ENCODE measurements around the gene LIPA.
"Not testable (repeated sequence)": the region's sequence is repeated elsewhere in the genome, so short reads cannot be mapped to it uniquely, and the experiment has no call there.

The LIPA gene

DNA sequence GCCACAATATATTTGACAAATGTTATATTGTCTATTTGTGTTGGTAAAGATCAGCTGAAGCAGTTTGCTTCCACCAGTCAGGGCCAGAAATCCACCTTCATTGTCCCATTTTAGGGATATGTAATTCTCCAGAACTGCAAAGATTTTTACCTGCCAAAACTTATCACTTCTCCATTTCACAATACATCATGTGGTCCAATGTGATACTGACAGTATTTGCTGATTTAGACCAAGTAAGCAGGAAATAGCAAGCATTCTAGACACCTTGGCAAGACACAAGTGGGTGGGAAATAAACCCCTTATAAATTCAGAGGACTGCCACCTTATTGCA is 18.5 kb upstream of the LIPA start:
- no peak for DNase-seq (ENCODE audit: low read depth)

DNA sequence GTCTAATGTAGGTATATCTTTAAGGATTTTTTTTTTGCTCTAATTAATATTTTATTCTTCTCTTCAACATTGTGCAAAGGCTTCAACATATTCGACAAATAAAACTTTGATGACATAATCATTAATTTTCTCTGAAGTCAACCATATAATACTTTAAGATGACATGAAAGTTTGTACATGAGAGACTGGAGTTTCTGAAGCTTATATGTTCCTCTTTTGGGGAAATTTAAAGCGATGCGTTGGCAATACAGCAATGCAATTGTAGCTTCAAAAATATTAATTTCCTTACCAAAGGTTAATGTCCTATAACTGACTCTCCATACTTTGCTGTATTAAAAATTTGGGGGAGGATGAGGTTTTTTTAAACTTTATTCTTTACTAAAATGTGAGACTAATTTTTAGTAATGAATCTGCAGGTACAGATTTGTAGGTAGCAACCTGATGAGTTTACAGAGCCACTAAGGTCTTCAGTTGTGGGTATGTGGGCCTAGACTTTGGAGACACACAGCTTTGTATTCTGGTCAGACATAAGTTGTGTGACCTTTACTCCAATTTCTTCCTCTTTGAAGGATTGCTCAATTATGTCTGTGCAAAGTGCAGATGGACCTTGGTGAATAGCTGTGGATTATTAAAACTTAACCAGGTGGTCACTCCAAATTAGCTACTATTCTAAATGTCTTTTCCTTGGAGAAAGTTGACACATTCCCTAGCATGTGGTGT is 18.0 kb upstream of the LIPA start:
- no peak for DNase-seq (ENCODE audit: low read depth)

DNA sequence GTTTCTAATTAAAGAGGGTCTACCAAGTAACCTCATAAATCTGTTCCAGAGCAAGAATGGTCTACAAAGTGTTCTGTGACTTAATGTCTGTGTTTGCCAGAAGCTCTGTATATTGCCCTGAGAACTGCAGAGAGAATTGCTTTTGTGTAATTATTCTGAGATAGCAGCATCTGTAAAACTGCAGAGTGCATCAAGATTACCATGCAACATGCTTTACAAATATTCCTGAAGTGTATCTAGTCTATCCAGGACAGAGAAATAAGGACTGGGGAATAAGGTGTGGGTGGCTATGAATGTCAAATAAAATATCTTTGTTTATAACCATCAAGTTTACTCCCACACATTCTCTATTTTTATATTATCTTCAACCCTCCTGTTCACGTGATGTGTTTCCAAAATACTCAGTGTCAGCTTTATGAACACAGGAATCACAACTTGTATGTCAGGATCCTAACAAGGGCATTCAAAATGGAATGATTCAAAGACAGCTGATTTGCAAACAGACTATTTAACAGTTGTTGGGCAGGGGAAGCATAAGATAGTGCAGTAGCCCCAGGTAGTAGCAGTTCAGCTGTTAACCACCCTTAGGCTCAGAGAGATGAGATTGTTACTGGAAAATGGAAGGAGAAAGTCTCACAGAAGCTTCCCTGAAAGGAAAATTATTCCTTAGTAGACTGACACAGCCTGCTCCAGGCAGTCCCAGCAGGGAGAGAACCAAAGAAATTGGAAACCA is 15.3 kb upstream of the LIPA start:
- DNase-seq (ENCODE audit: low read depth): no peak

DNA sequence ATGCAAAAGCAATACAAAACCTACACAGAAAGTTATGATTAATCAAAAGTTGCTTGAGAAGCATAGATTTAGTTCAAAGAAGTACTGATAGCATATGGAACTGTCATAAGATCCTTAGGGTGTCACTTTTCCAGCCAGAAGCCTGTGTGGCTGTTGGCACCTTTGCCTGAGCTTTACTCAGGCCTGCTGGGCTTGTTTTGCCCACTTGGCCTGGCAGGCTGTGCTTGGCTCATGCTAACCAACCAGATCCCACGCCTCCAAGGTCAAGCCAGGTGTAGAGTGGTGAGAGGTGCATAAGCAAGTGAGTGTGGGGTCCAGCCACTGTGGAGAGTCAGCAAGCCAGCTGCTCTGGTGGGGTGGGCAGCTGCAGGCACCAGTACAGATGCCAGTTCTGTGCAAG is 12.0 kb upstream of the LIPA start:
- DNase-seq (ENCODE audit: low read depth): no peak

DNA sequence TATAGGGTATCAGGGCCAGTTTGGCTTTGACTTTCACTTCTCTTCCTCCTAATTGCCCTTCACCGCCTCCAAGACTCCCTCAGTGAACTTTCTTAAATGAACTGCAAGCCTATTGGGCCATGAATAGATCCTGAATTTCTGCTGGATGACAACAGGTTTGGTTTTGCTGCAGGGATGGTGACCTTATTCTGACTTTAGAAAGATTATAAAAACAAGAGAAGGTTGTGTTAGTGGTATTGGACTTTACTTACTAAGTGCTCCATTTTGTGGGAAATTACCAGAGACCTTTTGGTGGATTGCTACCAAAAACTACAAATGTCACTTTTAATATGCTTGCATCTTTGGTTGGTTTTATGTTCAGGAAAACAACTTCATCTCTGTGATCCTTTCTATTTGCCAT is 11.5 kb upstream of the LIPA start:
- no peak for DNase-seq (ENCODE audit: low read depth)

DNA sequence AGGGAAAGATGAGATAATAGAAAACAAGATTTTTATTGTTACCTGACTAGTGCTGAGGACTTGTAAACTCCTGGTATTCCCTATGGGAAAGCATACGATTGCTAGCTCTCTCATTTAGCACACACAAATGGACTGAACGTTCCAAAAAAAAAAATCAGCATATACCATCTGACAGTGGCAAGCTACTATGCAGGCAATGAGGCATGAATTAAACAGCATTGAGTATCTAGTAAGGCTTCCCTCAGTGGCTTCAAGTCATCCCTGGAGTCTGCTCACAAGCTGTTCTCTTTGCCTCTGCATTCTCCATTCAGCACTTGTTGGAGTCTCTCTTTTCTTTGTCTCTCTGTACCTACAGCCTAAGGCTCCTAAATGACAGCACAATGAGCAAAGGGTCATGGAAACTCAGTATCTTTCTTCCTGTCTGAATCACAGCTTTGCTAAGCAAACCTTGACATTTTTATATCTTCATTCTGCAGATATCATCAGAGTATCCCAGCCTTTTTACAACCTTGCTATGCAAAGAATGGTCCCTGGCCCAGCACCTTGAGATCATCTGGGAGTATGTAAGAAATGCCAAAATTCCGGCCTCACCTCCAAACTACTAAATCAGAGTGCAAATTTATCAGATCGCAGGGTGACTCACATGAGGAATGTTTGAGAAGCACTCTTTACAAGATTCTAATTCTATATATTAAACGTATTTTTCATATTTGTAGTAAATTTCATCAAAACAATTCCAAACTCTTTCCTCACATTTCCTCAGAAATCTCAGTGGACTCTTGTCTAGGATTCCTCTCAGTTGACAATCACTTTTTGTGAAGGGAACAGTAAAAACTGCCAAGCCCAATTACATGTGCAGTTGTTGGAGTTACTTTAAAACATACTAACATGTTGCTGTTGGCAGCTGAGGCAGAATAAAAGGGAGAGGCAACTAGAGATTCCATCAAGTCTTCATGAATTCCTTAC is 10.8 kb upstream of the LIPA start:
- no peak for DNase-seq (ENCODE audit: low read depth)

DNA sequence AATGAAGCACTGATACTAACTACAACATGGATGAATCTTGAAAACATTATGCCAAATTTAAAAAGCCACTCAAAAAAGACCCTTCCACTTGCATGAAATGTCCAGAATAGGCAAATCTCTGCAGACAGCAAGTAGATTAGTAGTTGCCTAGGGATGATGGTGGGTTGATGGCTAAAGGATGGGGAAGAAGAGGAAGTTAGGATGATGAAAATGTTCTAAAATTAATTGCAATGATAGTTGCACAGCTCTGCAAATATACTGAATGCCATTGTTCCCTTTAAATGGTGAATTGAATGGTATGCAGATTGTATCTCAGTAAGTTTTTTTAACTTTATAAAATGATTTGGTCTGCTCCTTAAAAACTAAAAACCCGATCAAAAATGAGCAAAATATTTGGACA is 7.3 kb upstream of the LIPA start:
- no peak for DNase-seq (ENCODE audit: low read depth)

DNA sequence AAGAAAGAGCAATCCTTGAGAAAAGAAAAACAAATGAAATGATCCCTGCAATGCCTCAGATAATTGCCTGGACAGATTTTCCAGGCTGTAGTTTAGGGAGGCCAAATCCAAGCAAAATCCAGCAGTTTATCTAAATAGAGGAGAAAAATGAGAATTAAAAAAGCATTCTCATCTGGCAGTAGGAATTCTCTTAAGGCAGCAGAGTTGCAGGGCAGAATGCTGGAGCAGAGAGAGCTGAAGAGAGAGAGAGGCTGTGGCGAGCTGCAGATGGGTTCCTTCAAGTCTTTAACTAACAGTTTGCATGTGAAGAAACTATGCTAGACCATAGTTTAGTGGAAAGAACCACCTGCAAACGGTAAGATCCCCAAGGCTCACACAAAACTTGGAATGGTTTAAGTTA is 6.0 kb upstream of the LIPA start:
- DNase-seq (ENCODE audit: low read depth): no peak

DNA sequence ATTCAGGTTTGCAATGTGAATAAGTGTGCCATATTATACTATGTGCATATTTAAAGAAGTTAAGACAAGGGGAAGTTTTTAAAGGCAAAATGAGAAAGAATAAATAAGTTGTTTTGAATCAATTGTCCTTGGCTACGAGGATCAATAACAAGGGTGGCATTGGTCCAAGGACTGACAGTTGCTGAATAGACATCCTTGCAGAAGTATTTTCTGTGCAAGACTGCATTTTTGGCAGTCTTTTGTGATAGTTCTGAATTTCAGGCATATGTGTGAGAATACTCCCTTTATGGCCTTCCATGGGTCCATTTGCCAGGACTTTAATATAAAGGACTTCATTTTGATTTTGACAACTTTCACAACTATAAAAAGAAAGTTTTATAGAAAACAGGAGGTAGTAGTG is 5.4 kb upstream of the LIPA start:
- DNase-seq (ENCODE audit: low read depth): no peak

DNA sequence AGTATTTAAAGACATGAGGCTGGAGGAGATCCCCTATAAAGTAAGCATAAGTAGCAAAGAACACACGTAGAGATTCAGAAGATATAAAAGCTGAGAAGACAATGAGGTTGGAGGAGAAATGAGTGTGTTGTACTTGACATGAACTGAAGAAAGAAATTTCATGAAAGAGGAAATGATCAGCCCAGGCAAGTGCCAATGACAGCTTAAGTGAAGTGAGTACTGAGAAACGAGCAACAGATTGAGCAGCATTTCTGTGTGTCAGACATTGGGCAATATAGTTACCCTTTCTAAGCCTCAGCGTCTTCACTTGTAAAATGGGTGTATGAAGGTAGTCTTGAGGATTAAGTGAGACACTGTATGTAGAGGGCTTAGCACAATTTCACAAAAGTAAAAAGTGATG is 4.8 kb upstream of the LIPA start:
- DNase-seq (ENCODE audit: low read depth): no peak

DNA sequence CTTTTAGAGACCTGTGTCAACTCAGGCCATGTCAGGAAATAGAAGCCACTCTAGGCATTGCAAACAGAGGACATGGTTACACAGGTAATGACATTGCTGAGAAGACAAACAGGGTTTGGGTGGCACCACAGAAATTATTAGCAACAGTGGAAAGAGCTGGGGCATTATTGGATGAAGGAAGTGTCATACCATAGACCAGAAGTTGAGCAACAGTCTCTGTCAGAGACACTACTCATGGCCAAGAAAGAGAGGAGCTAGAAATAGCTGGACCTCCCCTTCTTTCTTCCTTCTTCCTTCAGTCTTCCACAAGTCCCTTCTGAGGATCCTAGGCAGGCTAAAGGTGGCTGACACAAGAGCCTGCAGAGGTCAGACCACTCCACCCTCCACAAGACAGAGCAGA is 4.2 kb upstream of the LIPA start:
- no peak for DNase-seq (ENCODE audit: low read depth)

DNA sequence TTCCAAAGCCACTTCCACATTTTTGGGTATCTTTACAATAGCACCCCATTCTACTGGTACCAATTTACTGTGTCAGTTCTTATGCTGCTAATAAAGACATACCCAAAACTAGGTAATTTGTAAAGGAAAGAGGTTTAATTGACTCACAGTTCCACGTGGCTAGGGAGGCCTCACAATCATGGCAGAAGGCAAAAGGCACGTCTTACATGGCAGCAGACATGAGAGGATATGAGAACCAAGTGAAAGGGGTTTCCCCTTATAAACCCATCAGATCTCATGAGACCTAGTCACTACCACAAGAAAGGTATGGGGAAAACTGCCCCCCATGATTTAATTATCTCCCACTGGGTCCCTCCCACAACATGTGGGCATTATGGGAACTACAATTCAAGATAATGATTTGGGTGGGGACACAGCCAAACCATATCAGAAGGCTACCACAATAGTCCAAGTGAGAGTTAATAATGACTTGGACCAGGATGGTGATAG is 3.6 kb upstream of the LIPA start:
- not testable (repeated sequence) for DNase-seq (ENCODE audit: low read depth)

DNA sequence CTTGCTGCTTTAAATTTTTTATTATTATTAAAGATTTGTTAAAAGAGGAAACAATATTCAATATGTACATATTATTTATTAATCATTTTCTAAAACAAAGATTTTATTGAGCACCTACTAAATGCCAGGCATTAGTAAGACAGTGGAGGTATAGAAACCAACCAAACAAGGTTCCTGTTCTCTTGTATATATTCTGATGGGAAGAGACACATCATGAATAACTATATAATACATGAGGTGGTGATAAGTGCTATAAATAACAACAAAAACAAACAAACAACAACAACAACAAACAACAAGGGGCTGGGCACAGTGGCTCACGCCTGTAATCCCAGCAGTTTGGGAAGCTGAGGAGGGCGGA is 630 bp upstream of the LIPA start:
- DNase-seq (ENCODE audit: low read depth): no peak

DNA sequence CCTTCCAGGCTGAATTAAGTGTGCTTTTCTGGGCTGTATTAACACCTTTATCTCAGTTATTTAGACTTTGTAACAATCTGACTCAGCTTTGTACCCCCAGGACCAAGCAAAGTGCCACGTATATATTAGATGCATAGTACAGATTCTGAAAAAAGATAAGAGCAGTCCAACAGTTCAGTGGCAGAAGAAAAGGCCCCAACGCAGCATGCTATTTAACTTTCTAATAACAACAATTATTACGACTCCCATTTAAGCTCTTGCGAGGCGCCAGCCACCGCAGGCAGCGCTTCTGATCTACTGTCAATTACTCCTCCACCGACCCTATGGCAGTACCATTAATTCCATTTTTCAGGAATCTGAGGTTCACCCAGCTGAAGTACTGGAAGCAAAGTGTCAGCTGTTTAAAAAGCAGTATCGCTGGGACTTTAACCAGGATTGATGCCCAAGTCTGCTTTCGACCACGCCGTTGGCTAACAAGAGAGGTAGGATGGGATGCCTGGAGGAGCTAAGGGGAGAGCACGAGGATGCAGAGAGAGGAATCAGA is 638 bp downstream of the LIPA start:
- DNase-seq (ENCODE audit: low read depth): no peak

DNA sequence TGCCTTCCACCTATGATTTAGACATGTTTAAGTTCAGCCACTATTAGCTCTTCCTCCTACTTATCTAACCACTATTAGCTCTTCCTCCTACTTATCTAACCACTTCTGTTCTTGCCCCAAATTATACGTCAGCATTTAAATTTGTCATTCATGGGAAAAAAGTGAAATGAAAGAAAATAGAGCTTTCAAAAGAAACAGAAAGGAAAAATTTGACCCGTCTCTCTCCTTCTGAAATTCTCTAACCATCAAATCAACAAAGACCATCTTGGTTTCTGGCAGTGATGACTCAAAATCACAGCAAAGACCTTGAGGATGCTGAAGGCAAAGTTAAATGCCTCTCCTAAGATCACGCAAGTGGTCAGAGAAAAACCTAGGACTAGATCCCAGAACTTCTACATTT is 2.6 kb downstream of the LIPA start:
- DNase-seq (ENCODE audit: low read depth): no peak

DNA sequence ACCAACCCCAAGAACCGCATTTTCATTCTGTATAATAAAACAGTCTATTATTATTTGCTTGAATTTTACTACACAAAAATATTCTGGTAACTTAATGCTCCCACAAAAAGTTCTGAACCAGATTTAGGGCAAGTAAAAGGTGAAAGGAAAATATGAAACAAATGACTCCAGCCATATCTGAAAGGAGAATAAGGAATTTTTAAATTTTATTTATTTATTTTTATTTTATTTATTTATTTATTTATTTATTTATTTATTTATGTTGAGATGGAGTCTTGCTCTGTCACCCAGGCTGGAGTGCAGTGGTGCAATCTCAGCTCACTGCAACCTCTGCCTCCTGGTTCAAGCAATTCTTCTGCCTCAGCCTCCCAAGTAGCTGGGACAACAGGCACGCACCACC is 4.0 kb downstream of the LIPA start:
- DNase-seq (ENCODE audit: low read depth): not testable (repeated sequence)

DNA sequence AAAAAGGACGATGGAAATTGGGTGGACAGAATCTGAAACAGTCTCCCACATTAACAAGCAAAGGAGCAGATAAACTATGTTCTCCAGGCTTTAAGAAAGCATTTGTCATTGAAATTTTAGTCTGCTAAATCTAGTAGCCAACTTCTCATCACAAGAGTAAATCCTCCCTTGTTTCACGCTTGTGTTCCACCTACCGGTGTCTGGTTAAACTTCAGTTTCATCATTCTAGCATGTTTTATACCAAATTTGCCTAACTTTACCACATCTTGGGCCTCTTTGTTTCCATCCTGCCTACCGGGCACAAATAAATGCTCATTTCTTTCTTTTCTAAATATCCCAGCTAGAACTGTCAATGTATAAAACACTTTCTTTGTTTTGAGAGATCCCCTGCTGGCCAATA is 5.8 kb downstream of the LIPA start:
- no peak for DNase-seq (ENCODE audit: low read depth)

DNA sequence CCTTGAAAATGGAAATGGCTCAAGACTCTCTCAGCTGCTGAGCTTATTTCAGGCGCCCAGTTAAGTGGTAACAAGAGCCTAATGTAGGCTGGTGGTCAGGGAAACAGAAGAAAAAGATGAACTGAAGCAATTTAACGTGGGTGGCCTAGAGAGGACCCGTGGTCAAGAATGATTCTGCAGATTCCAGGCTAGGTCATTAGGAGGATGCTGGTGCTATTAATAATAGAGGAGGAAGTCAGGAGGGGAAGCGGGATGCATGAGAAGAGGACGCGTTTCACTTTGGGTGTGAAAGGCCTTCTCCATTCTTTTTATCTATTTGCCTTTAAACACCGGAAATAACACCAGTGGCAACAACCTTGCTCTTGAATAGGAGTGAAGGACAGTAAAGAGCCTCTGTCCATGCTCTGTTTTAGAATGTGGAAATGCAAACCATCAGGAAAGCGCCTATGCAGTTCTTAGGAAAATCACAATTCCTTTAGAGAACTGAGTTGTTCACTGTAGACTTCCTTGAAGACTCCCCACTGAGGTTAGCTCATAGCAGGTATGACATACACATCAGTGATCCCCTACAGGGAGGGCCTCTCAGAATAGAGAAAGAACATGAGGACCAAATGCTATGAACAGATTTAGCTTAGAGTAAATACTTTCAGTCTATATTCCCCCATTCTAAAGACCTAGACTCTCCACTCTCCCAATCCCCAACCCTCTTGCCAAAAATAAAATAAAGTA is 8.6 kb downstream of the LIPA start:
- DNase-seq (ENCODE audit: low read depth): no peak

DNA sequence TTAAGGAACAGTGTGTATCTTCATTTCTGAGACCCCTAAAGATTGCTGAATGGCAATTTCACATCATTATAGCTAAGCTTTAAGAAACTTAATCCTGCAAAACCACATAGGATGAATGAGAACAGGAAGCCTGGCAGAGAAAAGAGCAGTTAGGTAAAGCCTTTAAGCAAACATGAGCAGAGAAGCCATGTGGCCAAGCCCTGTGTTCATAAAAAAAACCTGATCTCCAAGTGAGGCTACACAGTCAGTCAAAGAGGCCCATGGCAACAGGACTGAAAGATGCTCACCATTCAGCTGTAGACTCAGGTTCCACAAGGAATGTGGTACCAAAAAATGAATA is 9.3 kb downstream of the LIPA start:
- no peak for DNase-seq (ENCODE audit: low read depth)

DNA sequence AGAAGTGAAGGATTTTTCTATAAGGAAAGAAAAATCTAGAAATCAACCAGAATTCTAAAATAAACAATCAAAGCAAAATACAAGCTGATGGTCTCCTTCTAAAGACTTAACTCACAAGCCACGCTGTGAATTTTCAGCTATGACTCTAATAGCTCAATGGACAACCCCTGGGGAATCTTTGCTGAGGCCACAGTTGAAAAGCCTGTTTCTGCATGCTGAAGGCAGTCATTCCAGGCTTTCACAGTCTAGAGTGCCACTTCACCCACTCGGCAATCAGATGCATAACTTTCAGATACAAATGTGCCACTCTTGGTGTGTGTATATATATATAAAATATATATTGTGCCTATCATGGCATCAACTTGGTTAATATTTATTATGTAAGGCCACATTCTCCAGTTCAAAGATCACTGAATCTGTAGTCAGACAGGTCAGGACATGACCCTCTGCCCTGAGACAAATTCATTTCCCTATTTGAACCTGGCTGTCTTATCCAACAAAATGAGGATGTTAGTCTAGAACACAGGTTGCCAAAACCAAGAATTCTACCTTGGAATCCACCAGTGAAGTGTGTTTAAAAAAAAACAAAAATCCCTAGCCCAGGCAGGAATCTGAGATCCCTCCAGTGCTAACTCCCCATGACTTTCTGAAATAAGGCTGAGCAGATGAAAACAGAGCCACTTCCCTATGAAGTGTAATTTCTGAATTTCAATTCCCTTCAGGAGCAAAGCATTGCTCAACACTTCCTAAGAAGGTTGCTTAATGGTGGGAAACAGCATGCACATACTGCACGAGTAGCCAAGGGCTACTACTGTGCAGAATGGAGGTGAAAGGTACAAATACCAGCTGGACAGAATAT is 9.9 kb downstream of the LIPA start:
- DNase-seq (ENCODE audit: low read depth): no peak

DNA sequence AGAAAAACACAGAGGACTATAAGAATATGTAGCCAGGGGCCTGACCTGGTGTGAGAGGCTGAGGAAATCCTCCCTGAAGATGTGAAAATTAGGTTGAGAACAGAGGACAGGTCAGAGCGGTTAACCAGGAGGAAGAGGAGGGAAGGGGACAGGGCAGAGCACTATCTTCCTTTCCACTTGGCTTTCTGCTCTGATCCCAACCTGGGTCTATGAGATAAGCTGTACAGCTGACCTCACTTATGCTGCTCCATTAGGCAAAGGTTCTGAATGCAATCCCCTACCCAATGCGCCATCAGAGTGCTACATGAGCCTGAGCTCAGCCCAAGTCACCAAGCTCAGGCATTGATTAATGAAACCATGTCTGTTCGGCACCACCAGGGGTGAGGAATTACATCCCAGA is 10.5 kb downstream of the LIPA start:
- no peak for DNase-seq (ENCODE audit: low read depth)
